COLO668 (cell line): ENCODE measurements around the gene E2F6.

Source experiments
- DNase-seq: peaks from one replicate; lab custom pipeline; 2025; ENCODE audit not compliant: unreplicated experiment; lab: John Stamatoyannopoulos, UW

E2F6 gene

GRCh38 chr2:11396467-11397445 lies 69.2 kb downstream of the E2F6 start:
- DNase-seq: no peak

GRCh38 chr2:11396021-11396420 lies 69.9 kb downstream of the E2F6 start:
- no peak for DNase-seq

GRCh38 chr2:11395389-11395788 lies 70.6 kb downstream of the E2F6 start:
- DNase-seq: no peak
